Measurements from ENCODE around the gene CALM3.
A peak's percentile ranks its signal among the peaks of the same experiment; 100 is the strongest.
"Not testable (repeated sequence)": the region's sequence is repeated elsewhere in the genome, so short reads cannot be mapped to it uniquely, and the experiment has no call there.

Gene CALM3

DNA sequence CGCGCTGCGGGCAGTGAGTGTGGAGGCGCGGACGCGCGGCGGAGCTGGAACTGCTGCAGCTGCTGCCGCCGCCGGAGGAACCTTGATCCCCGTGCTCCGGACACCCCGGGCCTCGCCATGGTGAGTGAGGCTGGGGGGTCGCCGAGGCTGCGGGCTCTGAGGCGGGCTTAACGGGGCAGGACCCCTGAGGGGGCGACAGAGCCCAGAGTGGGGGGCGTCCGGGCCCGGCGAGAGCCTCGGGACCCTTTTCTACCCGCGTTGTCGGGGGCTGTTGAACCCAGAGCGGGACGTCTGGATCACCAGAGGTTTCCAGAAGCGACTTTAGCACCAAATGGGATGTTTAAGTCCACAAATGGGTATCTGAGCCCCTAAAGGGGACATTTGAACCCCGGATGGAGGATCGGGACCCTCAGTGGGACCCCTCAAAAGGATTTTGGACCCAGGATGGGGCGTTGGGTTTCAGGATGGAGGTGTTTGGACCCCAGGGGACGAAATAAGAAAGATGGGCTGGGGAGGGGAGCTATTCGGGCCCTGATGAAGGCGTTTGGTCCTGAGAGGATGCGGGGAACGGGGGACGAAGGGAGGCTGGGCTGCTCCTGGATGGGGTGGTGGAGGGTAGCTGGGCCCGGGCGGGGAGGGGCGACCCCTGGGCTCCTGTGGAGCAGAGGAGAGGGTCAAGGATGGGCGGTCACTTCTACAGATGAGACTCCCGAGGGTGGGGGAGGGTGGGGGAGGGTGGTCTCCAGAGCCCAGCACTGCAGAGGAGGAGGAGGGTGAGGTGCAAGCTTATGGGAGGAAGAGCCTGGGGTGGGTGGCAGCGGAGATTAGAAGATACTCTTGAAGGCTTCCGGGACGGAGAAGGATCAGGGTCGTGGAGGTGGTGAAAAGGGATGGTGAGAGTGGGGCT, at the start of gene CALM3:
Gene CALM3, plus strand, starts transcription at position 13 of the 907 bp plus-strand sequence. Its CDS starts 105 bp downstream, at position 118.
- DNase-seq (ENCODE audit: extremely low read depth, low read depth), result no peak
- TF ChIP-seq, protein P1, sequence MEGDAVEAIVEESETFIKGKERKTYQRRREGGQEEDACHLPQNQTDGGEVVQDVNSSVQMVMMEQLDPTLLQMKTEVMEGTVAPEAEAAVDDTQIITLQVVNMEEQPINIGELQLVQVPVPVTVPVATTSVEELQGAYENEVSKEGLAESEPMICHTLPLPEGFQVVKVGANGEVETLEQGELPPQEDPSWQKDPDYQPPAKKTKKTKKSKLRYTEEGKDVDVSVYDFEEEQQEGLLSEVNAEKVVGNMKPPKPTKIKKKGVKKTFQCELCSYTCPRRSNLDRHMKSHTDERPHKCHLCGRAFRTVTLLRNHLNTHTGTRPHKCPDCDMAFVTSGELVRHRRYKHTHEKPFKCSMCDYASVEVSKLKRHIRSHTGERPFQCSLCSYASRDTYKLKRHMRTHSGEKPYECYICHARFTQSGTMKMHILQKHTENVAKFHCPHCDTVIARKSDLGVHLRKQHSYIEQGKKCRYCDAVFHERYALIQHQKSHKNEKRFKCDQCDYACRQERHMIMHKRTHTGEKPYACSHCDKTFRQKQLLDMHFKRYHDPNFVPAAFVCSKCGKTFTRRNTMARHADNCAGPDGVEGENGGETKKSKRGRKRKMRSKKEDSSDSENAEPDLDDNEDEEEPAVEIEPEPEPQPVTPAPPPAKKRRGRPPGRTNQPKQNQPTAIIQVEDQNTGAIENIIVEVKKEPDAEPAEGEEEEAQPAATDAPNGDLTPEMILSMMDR (IDR thresholded peaks at IDR 0.05; ENCODE audit: low read depth, low read length, missing control alignments), result no peak
- H3K4me3 ChIP-seq (replicated peaks; ENCODE audit: low read depth, low read length), result peak within 1 kb of the TSS; percentile 100

DNA sequence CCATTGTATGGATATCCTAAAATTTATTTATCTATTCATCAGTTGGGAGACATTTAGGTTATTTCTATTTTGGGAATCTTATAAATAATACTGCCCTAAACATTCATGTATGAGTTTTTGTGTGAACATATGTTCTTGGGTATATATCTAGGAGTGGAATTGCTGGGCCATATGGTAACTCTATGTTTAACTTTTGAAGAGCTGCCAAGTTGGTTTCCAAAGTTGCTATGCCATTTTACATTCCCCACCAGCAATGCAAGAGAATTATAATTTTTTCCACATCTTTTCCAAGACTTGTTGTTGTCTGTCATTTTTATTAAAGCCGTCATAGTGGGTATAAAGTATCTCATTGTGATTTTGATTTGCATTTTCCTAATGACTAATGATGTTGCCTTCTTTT, 48.2 kb upstream of the CALM3 start:
- no peak overlapping the region for H3K4me3 ChIP-seq (replicated peaks; ENCODE audit: low read depth, low read length)
- TF ChIP-seq, protein P1 (IDR thresholded peaks at IDR 0.05; ENCODE audit: low read depth, low read length, missing control alignments), result no peak
- DNase-seq (ENCODE audit: extremely low read depth, low read depth), result no peak

DNA sequence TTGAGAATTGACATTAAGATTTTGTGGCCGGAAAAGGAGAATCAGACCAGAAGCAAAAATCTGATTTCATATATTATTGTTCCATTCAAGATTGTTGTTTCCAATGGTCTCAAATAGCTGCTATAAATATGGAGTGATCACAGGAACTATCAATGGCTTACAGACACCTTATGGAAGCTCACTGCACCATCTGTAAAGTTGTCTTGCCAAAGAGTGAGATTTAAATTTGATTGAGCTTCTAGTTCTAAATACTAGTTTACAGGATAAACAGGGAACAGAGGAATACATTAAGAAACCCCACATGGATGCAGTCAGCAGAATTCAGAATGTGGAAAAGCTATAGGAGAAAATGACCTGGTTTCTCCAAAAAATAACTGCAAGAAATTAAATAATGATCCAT, 47.0 kb upstream of the CALM3 start:
- no peak overlapping the region for H3K4me3 ChIP-seq (replicated peaks; ENCODE audit: low read depth, low read length)
- DNase-seq (ENCODE audit: extremely low read depth, low read depth), result no peak
- TF ChIP-seq, protein P1 (IDR thresholded peaks at IDR 0.05; ENCODE audit: low read depth, low read length, missing control alignments), result no peak

DNA sequence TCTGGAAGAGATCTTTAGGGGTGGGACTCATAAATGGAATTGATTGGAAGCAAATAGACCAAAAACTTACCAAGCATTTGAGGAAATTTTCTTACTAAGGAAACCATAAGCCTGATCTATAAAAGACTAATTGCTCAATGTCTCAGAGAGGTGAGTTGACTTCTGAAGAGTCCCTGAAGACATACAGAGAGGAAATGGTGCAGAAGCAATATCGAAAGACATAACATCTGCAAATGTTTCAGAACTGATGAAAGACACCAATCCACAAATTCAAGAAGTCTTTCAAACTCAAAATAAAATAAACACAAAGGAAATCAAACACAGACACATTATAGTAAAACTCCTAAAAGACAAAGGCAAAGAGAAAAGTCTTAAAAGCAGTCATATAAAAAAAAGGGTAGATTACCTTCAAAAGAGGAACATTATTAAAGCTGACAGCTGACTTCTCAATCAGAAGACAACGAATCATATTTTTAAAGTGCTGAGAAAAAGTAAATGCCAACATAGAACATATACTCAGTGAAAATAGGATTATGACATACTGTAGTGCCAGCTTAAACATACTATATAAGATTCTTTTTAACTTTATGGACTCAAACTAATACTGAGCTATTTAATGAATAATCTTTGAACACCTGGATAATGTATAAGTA, 45.4 kb upstream of the CALM3 start:
- TF ChIP-seq, protein P1 (IDR thresholded peaks at IDR 0.05; ENCODE audit: low read depth, low read length, missing control alignments), result no peak
- H3K4me3 ChIP-seq (replicated peaks; ENCODE audit: low read depth, low read length), result no peak overlapping the region
- no peak for DNase-seq (ENCODE audit: extremely low read depth, low read depth)

DNA sequence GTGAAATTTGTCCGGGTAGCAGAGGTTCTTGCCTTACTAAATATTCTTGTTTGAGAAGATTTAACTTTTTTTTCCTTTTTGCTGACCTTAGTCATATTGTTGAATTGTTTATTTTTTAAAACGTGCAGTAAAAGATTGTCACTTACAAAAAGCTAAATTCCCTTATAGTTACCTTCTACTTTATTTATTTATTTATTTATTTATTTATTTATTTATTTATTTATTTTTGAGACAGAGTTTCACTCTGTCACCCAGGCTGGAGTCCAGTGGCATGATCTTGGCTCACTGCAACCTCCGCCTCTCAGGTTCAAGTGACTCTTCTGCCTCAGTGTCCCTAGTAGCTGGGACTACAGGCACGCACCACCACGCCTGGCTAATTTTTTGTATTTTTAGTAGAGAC, 44.7 kb upstream of the CALM3 start:
- H3K4me3 ChIP-seq (replicated peaks; ENCODE audit: low read depth, low read length); DNase-seq (ENCODE audit: extremely low read depth, low read depth): not testable (repeated sequence)

GRCh38 chr19:46559203-46559602, 41.9 kb upstream of the CALM3 start:
- no peak overlapping the region for H3K4me3 ChIP-seq (replicated peaks; ENCODE audit: low read depth, low read length)
- TF ChIP-seq, protein P1 (IDR thresholded peaks at IDR 0.05; ENCODE audit: low read depth, low read length, missing control alignments), result no peak
- DNase-seq (ENCODE audit: extremely low read depth, low read depth), result no peak

DNA sequence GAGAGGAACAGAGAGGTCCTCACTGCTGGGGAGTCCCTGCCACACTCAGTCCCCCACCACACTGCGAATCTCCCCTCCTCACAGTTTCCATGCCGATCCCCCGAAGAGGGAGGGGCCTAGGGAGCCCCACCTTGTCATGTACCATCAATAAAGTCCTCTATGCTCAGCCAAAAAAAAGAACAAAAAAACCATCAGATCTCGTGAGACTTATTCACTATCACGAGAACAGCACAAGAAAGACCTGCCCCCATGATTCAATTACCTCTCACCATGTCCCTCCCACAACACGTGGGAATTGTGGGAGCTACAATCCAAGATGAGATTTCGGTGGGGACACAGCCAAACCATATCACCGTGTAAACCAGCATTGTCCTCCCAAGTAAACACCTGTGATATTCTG, 41.5 kb upstream of the CALM3 start:
- not testable (repeated sequence) for DNase-seq (ENCODE audit: extremely low read depth, low read depth); H3K4me3 ChIP-seq (replicated peaks; ENCODE audit: low read depth, low read length)
